HUDEP-2 (cell line): ENCODE results near the gene USP26.
"Not testable (repeated sequence)": the region's sequence is repeated elsewhere in the genome, so short reads cannot be mapped to it uniquely, and the experiment has no call there.

Experiments used
- DNase-seq, 76 experiments: peaks; one replicate each; lab custom pipeline; 2025; ENCODE audit not compliant: unreplicated experiment in 76 of 76; lab: John Stamatoyannopoulos, UW

The USP26 gene, protein sequence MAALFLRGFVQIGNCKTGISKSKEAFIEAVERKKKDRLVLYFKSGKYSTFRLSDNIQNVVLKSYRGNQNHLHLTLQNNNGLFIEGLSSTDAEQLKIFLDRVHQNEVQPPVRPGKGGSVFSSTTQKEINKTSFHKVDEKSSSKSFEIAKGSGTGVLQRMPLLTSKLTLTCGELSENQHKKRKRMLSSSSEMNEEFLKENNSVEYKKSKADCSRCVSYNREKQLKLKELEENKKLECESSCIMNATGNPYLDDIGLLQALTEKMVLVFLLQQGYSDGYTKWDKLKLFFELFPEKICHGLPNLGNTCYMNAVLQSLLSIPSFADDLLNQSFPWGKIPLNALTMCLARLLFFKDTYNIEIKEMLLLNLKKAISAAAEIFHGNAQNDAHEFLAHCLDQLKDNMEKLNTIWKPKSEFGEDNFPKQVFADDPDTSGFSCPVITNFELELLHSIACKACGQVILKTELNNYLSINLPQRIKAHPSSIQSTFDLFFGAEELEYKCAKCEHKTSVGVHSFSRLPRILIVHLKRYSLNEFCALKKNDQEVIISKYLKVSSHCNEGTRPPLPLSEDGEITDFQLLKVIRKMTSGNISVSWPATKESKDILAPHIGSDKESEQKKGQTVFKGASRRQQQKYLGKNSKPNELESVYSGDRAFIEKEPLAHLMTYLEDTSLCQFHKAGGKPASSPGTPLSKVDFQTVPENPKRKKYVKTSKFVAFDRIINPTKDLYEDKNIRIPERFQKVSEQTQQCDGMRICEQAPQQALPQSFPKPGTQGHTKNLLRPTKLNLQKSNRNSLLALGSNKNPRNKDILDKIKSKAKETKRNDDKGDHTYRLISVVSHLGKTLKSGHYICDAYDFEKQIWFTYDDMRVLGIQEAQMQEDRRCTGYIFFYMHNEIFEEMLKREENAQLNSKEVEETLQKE

DNA sequence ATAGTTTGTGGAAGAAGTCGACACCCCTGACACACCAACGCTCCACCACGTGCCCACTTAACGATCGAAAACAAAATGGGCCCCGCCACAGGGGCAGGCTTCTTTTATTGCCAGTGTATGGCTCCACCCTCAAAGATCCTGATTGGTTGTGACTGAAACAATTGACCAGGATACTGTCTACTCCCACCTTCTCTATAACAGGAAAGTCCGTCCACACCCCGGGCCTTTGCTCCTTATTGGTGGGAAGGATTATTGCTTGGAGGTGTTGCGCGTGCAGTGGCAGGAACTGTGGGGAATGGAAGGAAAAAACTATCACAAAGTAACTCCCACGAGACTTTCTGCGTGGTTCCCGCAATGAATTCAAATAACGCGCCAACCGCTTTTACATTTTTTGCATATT is at the start of gene USP26:
TSS of gene USP26 (minus strand) at position 79 of the 400 bp plus-strand sequence. CDS start 68,889 bp downstream, outside the sequence.
- no peak for DNase-seq

DNA sequence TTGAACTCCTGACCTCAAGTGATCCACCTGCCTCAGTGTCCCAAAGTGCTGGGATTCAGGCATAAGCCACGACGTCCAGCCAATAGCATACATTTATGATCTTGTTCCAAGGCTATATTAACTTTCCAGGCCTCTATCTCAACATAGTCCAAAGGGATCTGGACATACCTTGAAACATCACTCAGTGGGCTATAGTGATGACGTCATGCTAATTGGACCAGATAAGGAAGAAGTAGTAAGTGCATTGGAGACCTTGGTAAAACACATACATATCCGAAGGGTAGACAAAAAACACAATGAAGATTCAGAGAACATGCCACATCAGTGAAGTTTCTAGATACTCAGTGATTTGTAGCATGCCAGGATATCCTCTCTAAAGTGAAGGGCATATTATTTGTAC is 37.4 kb upstream of the USP26 start:
- DNase-seq, result no peak

DNA sequence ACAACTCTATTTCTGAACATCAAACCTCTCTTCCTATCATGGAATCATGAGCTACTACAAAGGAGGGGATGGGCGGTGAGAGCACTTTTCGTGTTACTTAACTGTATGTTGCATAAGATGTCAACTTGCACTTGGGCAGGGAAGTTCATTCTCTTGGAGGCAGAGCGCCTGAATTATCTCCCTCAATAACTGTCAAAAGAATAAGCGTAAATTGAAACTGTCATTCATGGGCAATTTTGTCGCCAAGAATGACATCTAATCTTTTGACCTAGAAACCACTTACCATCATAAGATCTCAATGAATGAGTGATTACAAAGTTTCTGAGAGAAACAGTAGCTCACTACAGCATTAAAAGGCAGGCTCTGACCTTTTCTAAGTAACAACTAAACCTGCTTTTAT is 23.5 kb upstream of the USP26 start:
- DNase-seq, result no peak

DNA sequence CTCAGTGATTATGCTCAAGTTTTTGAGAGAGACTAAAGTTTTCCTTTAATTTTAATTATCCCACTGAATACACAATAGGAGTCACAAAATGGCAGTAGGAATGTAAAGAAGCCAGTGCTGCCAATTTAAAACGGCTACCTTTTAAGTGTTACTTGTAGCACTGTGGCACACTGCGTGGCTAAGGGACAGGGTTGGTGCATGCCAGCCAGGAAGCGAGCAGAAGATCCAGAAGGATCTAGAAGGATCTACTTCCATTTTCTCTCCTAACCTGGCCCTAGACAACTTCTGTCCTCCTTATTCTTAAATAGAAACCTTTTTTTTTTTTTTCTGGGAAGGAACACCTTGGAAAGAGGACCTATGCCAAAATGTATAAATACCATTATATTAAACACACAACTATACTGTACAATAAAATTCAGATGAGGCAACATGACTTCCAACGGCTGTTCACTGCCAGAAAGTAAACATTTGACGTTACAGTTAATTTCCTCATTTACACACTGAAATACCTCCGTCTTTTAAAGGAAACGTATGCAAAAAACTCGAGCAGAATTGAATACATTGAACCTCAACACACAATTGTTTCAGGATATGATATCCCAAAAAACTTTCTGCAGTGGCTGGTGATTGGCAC is 2.7 kb downstream of the USP26 start:
- no peak for DNase-seq

DNA sequence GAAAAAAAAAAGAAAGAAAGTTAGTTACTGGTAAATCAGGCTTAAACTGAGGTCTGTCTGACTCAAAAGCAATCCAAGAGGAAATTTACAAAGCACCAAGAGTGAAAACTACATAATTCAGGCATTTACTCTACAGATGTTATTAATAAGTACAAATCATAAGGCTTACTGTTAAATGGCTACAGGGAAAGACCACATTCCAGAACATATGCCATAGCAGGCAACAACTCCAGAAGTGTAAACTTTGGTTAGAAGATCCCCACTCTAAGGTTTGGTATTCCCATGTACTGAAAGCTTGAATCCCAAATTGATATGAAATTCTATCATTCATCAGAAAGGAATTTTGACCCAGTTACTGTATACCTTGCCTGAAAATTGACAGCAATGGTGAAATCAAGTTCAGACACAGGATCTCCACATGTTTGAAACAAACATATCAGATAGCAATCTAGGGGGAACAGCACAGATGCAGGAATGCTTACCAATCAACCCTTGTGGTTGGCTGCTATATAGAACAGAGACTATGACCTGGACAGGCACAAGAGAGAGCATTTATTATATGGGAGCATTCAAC is 6.6 kb downstream of the USP26 start:
- no peak for DNase-seq

DNA sequence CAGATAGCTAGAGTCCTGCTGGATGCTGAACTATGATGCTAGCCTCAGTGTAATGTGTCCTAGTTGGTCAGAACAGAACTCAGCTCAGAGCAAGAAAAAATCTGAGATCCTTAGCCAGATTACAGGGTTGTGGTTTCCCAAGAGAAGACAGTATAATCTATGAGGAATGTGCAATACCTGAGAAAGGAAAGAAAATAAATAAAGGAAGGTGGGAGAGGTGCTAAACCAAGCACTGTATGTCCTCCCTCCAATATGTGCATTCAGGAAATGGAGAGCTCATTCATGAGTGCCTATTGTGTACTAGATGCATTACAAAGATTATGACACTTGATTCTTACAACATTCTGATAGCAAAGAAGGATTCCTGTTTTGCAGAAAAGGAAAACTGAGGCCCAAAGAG is 7.5 kb downstream of the USP26 start:
- DNase-seq, result no peak

DNA sequence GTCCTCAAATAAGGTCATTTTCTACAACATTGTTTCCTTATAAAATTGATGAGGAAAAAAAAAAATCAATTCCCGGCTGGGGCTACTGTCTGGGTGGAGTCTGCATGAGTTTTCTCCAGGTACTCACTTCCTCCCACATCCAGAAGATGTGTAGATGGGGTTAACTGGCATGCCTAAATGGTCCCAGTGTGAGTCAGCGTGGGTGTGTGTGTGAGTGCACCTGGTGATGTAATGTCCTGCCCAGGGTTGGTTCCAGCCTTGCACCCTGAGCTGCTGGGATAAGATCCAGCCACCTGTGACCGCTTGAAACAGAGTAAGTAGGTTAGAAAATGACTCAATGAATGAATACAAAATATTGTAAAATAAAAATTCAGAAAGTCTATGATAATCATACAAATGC is 11.1 kb downstream of the USP26 start:
- no peak for DNase-seq

DNA sequence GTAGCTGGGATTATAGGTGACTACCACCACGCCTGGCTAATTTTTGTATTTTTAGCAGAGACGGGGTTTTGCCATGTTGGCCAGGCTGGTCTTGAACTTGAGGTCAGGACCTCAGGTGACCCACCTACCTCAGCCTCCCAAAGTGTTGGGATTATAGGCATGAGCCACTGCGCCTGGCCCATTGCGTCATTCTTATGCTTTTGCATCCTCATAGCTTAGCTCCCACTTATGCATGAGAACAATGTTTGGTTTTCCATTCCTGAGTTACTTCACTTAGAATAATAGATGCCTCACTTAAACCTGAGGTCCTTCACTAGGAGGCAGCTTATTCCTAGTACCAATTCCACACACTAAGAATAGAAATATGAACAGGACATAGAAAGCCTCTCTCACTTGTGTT is 11.9 kb downstream of the USP26 start:
- DNase-seq, result not testable (repeated sequence)

DNA sequence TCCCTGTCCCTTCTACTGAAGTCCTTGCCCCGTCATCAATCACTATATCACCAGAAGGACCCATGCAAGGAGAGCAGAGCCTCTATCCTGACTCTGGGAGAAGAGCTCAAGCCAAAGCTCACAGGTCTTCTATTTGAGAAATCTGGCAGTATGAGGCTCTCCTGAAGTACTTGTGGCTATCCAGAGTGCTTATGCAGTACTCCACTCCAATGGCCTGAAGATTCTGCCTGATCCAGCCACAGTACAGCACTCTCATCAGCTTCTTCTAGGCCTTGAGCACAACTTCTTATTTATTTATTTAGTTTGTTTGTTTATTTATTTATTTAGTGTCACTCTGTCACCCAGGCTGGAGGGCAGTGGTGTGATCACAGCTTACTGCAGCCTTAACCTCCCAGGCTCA is 13.0 kb downstream of the USP26 start:
- no peak for DNase-seq

DNA sequence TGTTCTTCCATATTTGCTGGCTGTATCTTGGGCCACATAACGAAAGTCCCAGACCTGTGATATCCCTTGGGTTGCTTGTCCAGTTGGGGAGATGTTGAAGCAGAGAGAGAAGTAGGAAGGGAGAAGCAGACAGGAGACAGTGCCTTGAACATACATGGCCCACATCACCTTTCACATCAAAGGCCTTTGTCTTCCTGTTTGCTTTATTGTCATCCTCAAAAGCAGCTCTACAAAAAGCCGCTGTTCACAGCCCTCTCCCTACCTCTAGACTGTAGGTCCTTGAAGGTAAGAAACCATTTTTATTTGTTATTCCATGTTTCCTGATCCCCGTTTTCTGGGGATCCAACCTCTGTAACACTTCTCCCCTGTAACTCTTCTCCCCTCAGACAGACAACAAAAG is 14.9 kb downstream of the USP26 start:
- DNase-seq, result no peak

DNA sequence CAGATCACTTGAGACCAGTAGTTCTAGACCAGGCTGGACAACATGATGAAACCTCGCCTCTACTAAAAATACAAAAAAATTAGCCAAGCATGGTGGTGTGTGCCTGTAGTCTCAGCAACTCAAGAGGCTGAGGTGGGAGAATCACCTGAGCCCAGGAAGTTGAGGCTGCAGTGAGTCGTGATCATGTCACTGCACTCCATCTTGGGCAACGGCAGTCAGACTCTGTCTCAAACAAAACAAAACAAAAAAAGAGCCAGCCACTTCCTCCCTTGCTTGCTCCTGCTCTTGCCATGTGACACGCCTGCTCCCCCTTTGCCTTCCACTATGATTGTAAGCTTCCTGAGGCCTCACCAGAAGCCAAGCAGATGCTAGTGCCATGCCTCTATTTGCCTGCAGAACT is 19.1 kb downstream of the USP26 start:
- not testable (repeated sequence) for DNase-seq

DNA sequence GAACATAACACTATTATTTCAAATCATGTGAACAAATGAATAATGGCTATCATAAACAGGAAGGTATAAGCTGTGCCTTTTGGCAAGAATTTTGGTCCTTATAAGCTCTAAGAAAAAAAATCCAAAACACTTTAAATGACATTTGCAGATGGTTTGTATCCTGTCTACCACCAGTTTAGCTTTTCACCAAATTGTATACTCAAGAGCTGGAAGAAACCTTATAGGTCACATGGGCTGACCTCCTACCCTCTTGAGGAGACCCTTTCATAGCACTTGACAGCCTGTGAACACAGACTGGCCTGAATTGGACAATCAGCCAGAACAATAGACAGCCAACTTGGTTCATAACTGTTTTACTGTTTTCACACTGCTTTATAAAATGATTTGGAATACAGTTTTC is 24.3 kb downstream of the USP26 start:
- no peak for DNase-seq

DNA sequence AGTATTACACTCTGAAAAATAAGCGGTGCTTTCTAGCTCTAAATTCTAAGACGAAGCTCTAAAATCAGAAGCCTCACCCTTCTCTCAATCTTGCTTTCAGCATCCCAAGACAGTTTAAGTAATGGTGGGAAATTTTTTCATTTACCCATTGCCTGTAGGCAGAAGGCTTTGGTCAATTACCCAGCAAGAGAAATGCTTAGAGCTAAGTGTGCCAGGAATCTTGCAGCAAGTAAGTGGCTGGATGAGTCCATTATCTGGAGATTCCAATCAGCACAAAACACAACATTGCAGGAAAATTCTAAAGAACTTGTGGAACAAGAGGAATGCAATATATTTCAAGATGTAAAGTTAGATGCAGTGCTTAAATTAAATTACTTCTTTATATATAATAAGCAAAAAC is 28.4 kb downstream of the USP26 start:
- DNase-seq, result no peak

DNA sequence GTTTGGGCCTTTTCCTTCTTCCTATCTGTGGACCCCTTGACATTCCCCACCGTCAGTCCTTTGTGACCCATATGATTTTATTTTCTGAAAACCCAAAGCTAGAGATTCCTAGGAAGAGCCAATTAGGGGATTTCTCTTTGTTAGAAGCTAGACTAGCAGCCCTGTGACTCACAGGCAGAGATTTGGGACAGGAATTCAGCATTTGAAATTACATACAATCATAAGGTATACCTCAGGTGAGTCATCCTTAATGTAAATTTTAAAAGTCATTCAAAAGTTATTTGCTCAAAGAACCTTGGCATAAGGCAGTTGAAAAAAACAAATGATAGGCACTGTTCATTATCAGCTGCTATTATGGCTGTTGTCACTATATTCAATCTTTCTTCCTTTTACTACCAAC is 40.6 kb downstream of the USP26 start:
- no peak for DNase-seq

DNA sequence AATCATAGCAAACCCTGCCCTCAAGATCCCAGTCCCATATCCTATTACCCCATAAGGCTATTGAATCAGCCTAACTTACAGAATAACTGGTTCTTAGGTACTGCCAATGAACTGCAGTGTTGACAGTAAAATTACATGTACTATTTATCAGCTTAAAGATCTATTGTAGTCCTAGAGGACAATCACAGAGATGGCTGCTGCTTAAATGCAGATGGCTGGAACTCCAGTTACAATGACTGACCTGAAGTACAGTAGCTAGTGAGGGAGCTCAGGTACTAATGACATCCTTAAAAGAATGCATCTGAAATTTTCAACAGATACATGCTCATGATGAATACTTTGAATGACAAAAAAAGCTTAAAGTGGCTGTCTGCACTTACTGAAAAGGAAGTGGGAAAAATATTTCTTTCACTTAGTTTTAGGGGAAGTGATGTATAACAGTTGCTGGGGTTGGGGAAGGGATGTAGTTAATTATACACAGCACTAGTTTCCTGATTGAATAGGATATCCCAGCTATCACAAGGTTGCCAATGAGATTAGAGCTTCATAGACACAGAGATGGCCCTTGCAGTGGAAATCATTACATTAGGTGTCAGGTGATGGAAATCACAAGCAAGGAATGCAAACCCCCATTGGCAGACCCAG is 42.0 kb downstream of the USP26 start:
- no peak for DNase-seq

DNA sequence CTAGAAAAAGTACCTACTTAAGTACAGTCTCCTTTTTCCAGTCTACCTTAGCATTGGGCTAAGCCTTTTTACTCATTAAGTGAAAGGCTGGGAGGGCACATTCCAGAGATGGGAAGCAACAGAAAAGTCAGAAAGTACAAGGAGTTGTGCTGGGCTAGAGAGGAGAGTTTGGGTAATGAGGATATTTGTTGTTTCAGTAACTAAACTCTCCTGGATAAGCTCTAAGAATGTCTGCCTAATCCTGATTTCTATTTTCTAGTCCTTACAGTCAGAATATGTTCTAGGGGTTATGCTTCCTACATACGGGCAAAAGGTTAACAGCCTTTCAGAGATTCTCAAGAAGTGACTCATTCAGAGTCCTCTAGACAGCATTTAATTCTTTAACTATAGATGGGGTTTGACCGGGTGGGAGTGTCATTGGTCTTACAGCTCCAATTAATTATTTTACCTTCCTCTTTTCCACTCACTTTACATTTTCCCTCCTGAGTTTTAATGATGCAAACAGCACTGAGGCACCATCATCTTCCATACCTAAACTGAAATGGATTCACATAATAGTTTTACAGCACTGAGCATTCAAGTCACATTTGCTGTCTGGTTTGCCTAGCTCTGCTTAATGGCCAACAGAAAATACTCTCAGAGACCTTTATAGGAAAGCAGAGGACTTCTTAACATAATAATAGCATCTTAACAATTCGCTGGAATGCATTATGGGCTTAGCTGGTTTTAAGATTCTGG is 42.9 kb downstream of the USP26 start:
- no peak for DNase-seq

DNA sequence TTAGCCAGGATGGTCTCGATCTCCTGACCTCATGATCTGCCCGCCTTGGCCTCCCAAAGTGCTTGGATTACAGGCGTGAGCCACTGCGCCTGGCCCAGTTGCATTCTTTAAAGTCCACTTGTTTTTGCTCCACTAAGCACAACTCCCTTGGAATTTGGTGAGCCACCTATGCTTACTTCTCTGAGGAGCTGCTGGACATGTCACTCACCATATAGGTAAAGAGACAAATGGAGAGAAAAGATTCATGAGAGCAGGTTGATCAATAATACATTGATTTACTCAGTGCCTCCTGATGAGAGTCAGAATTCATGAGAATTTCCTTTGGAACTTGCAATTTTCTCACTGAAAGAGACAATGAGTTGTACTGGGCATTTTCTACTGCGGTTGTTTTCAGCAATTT is 48.2 kb downstream of the USP26 start:
- no peak for DNase-seq

DNA sequence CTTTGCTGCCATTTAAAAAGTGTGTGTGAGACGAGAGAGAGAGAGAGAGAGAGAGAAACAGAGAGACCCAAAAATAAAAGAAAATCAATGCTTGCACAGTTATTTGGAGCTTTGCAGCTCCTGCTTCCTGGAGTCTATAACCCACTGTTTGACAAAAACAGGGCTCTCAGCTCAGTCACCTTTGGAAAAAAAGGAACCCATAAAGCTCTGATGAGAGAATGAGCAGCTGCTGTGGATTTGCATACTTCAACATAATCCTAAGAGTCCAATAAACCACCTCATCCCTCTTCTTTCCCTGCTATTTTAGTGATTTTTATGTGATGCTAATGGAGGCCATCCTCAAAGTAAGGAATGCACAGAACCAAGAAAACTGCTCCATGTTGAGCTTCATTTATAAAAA is 50.3 kb downstream of the USP26 start:
- DNase-seq, result no peak

DNA sequence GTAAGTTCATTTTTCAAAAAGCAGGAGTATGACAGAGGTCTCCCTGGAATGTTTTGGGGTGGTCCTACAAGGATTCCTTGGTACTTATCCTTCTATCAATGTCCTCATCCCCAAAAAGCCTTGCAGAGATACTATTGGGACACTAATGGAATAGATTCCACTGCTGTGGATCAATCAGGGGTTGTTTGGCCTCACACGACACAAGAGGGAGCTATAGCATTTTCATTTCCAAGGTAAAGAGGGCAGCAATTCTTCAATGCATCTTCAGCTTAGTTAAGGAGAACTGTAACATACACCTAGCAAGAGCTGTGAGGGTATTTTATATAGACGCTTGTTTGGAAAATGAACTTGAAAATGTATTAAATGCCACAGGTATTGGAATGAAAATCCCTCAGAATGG is 50.9 kb downstream of the USP26 start:
- DNase-seq, result peak in 3 of 76 experiments; percentile 1
